ENCODE results near the gene NLRC3. TPM values are rescaled to one million over a fixed set of nuclear protein-coding genes. Genes with fewer than 3 reads are reported as not detected.

The NLRC3 gene
- total RNA-seq, 4 donors from 2014 or later, result 1.3 to 4.7 (median 1.4) TPM

GRCh38 chr16:3564130-3564888, 12.9 kb downstream of the NLRC3 start:
- WGBS, 2 donors, result 94 to 95% methylated on average over 25 to 30 of the region's 43 CpGs
- Histone ChIP-seq H3K9me3 (no peaks in the 10 kb centered on the region), H3K27ac (no peak overlapping the region), H3K27me3 (no peaks in the 10 kb centered on the region), H3K4me3 (replicated peaks in 1 of 3) (no peak overlapping the region), H3K36me3 (no peaks in the 10 kb centered on the region), H3K4me1 (no peaks in the 10 kb centered on the region)
- no peak for DNase-seq
- intact Hi-C loops (cut with DNase I), result no loop called here
- no peak for TF ChIP-seq POLR2A (IDR thresholded peaks at IDR 0.05)
- no peak for TF ChIP-seq CTCF (IDR thresholded peaks at IDR 0.05)

- TF ChIP-seq POLR2A (IDR thresholded peaks at IDR 0.05), result no peak
- TF ChIP-seq CTCF (IDR thresholded peaks at IDR 0.05), result no peak
- 95 to 98% methylated on average over 12 to 22 of the region's 29 CpGs for WGBS, 2 donors
- H3K4me3 ChIP-seq (replicated peaks in 1 of 3), result no peak overlapping the region
- intact Hi-C loops (cut with DNase I), result no loop called here
- H3K9me3 ChIP-seq, result no peaks in the 10 kb centered on the region
- H3K36me3 ChIP-seq, result no peaks in the 10 kb centered on the region
- H3K4me1 ChIP-seq, result no peaks in the 10 kb centered on the region
- no peak overlapping the region for H3K27ac ChIP-seq
- no peaks in the 10 kb centered on the region for H3K27me3 ChIP-seq
- DNase-seq, result no peak
These were observed 14.2 kb downstream of the NLRC3 start for GRCh38 chr16:3562914-3563480.

GRCh38 chr16:3561626-3562025, 15.6 kb downstream of the NLRC3 start:
- intact Hi-C loops (cut with DNase I), result no loop called here
- H3K27ac ChIP-seq, result no peak overlapping the region
- no peak for TF ChIP-seq CTCF (IDR thresholded peaks at IDR 0.05)
- no peak for TF ChIP-seq POLR2A (IDR thresholded peaks at IDR 0.05)

GRCh38 chr16:3554351-3554928, 22.8 kb downstream of the NLRC3 start:
- intact Hi-C loops (cut with DNase I), result no loop called here
- H3K27me3 ChIP-seq, result no peaks in the 10 kb centered on the region
- TF ChIP-seq POLR2A (IDR thresholded peaks at IDR 0.05), result no peak
- no peak for TF ChIP-seq CTCF (IDR thresholded peaks at IDR 0.05)
- H3K4me1 ChIP-seq, result no peaks in the 10 kb centered on the region
- H3K27ac ChIP-seq, result no peak overlapping the region
- no peak overlapping the region for H3K4me3 ChIP-seq (replicated peaks in 1 of 3)
- no peak for DNase-seq
- 91 to 93% methylated on average over 5 to 7 of the region's 7 CpGs for WGBS, 2 donors
- no peaks in the 10 kb centered on the region for H3K9me3 ChIP-seq
- H3K36me3 ChIP-seq, result no peaks in the 10 kb centered on the region

More at GRCh38 chr16:3561626-3562025, 15.6 kb downstream of the NLRC3 start:
- Histone ChIP-seq H3K4me1 (no peaks in the 10 kb centered on the region), H3K4me3 (replicated peaks in 1 of 3) (no peak overlapping the region), H3K9me3 (no peaks in the 10 kb centered on the region), H3K36me3 (no peaks in the 10 kb centered on the region), H3K27me3 (no peaks in the 10 kb centered on the region)
- DNase-seq, result no peak
- 93 to 95% methylated on average over 9 to 10 of the region's 15 CpGs for WGBS, 2 donors
